Nephron progenitor cell (in vitro differentiated cells): ENCODE measurements around the gene MAD2L2.

Experiments
- DNase-seq: peaks from one replicate; pipeline ENCODE4 v3.0.0; 2021
- H3K27ac Mint-ChIP-seq: 2 replicates; pipeline ENCODE4 v1.8.0; 2021; ENCODE audit warnings: mild to moderate bottlenecking, moderate library complexity, mixed read lengths
- H3K27me3 Mint-ChIP-seq: 2 replicates; pipeline ENCODE4 v1.8.0; 2021; ENCODE audit warnings: mild to moderate bottlenecking, low read depth, mixed read lengths; ENCODE audit not compliant: poor library complexity
- H3K36me3 Mint-ChIP-seq: 2 replicates; pipeline ENCODE4 v1.8.0; 2021; ENCODE audit warnings: low read depth, mixed read lengths
- H3K4me1 Mint-ChIP-seq: 2 replicates; pipeline ENCODE4 v1.8.0; 2021; ENCODE audit warnings: mixed read lengths
- H3K4me3 Mint-ChIP-seq: 2 replicates; pipeline ENCODE4 v1.8.0; 2021; ENCODE audit warnings: mild to moderate bottlenecking, moderate library complexity, mixed read lengths
- H3K9me3 Mint-ChIP-seq: 2 replicates; pipeline ENCODE4 v1.8.0; 2021; ENCODE audit warnings: mild to moderate bottlenecking, moderate library complexity, mixed read lengths
- CTCF ChIP-seq: fragments of 200-600 bp; sonication (generic); IDR thresholded peaks from 2 replicates; pipeline ENCODE4 v1.5.0; 2021; ENCODE audit warnings: antibody characterized with exemption

The MAD2L2 gene

DNA sequence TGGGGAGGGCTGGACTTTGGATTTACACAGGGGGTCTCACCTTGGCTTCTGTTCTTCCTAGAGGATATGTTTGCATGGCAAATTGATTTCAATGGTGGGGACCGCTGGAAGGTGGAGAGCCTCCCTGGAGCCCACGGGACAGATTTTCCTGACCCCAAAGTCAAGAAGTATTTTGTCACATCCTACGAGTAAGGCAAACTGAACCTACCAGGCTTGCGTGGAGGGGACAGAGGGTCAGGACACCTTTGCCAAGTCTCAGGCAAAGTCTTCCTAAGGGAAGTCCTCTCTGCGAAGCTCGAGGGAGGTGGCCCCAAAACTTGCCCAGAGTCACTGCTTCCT, 9.8 kb downstream of the MAD2L2 start:
- no peak overlapping the region for H3K4me3 Mint-ChIP-seq
- H3K27me3 Mint-ChIP-seq, result peaks cover 13% of the 10 kb centered on the region
- no peak overlapping the region for H3K27ac Mint-ChIP-seq
- peaks cover 38% of the 10 kb centered on the region for H3K36me3 Mint-ChIP-seq
- no peak for DNase-seq
- no peaks in the 10 kb centered on the region for H3K9me3 Mint-ChIP-seq
- H3K4me1 Mint-ChIP-seq, result peaks cover 8% of the 10 kb centered on the region
- no peak for TF ChIP-seq CTCF

- peak overlapping the region; percentile 76 for H3K27ac Mint-ChIP-seq
- H3K4me1 Mint-ChIP-seq, result peaks cover 8% of the 10 kb centered on the region
- no peak for DNase-seq
- peaks cover 17% of the 10 kb centered on the region for H3K27me3 Mint-ChIP-seq
- H3K36me3 Mint-ChIP-seq, result peaks cover 35% of the 10 kb centered on the region
- H3K4me3 Mint-ChIP-seq, result no peak overlapping the region
- H3K9me3 Mint-ChIP-seq, result no peaks in the 10 kb centered on the region
- TF ChIP-seq CTCF, result no peak
Observed at GRCh38 chr1:11670747-11671146, 10.2 kb downstream of the MAD2L2 start.

GRCh38 chr1:11668516-11668915, 12.4 kb downstream of the MAD2L2 start:
- peak; percentile 27 for DNase-seq
- Mint-ChIP-seq H3K4me1 (peaks cover 8% of the 10 kb centered on the region), H3K27me3 (peaks cover 28% of the 10 kb centered on the region), H3K27ac (no peak overlapping the region), H3K9me3 (no peaks in the 10 kb centered on the region), H3K4me3 (no peak overlapping the region), H3K36me3 (peaks cover 22% of the 10 kb centered on the region)
- no peak for TF ChIP-seq CTCF

GRCh38 chr1:11664336-11665065, 16.4 kb downstream of the MAD2L2 start:
- TF ChIP-seq CTCF, result no peak
- Mint-ChIP-seq H3K36me3 (peaks cover 18% of the 10 kb centered on the region), H3K4me1 (peaks cover 8% of the 10 kb centered on the region), H3K27me3 (peaks cover 47% of the 10 kb centered on the region), H3K27ac (no peak overlapping the region), H3K9me3 (no peaks in the 10 kb centered on the region), H3K4me3 (peak overlapping the region; percentile 71)
- DNase-seq, result peak; percentile 47

GRCh38 chr1:11661103-11661502, 19.8 kb downstream of the MAD2L2 start:
- TF ChIP-seq CTCF, result no peak
- H3K4me1 Mint-ChIP-seq, result peaks cover under 1% of the 10 kb centered on the region
- H3K36me3 Mint-ChIP-seq, result peaks cover 8% of the 10 kb centered on the region
- no peak overlapping the region for H3K4me3 Mint-ChIP-seq
- peak overlapping the region; percentile 96 for H3K27ac Mint-ChIP-seq
- no peaks in the 10 kb centered on the region for H3K9me3 Mint-ChIP-seq
- peaks cover 43% of the 10 kb centered on the region for H3K27me3 Mint-ChIP-seq
- DNase-seq, result no peak

DNA sequence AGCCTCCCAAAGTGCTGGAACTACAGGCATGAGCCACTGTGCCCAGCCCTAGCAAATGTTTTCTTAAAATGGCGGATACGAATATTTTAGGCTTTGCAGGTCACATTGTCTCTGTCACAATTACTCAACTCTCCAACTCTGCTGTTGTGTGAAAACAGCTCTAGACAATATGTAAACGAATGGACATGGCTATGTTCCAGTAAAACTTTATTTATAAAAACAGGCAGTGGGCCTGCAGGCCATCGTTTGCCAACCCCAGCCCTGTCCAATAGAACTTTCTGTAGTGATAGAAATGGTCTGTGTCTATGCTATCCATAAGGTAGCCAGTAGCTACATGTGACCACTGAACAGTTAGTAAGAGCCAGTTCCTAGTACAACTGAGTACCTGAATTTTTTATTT, 21.2 kb downstream of the MAD2L2 start:
- Mint-ChIP-seq H3K27me3 (peaks cover 44% of the 10 kb centered on the region), H3K9me3 (no peaks in the 10 kb centered on the region), H3K4me1 (peaks cover 10% of the 10 kb centered on the region), H3K27ac (no peak overlapping the region), H3K4me3 (no peak overlapping the region), H3K36me3 (peaks cover 8% of the 10 kb centered on the region)
- no peak for DNase-seq
- TF ChIP-seq CTCF, result no peak
